ENCODE results near the gene PLXNA4. TPM values are rescaled to one million over a fixed set of nuclear protein-coding genes. Genes with fewer than 3 reads are reported as not detected.

The PLXNA4 gene
- polyA plus RNA-seq, 1 donor from 2014 or later = not detected

DNA sequence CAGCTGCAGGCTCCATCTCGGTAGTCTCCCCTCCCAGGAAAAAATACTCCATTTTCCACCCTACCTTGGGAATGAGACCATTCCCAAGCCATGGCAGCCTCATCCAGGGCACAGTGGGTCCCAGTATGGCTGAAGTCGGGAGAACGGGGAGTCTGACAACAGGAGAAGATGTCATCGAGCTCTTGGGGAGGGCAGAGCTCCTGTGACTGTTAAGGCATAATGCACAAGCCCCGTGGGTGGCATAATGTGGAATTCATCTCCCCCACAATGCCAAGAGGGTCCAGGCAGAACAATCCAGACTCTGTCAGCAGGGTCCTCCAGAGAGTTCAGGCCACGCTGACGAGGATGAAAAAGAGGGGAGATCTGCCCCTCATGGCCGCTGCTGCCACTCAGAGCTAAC, 279.4 kb downstream of the PLXNA4 start:
- H3K27me3 Mint-ChIP-seq = no peaks in the 10 kb centered on the region
- H3K9me3 Mint-ChIP-seq = no peaks in the 10 kb centered on the region
- no peak overlapping the region for H3K27ac Mint-ChIP-seq
- H3K4me3 Mint-ChIP-seq = no peak overlapping the region
- H3K36me3 Mint-ChIP-seq = no peaks in the 10 kb centered on the region
- H3K4me1 Mint-ChIP-seq = no peaks in the 10 kb centered on the region

DNA sequence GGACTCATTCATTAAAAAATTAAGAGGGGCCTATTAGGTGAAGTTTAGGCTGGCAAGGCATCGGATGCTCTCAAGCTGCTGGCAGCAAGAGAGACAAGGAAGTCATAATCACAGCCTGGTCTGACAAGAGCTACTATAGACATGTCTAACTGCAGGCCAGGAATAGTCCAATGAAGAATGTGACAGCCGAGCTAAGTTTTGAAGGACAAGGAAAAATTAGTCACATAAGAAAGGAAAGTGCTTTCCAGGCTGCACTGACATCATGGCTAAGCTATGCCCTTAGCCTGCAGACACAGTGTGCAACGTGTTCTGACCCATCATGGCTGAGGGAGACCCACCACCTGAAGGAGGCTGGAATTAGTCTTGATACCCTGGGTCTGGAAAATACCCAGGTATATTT, 281.1 kb downstream of the PLXNA4 start:
- H3K27me3 Mint-ChIP-seq = peaks cover 5% of the 10 kb centered on the region
- H3K9me3 Mint-ChIP-seq = no peaks in the 10 kb centered on the region
- H3K36me3 Mint-ChIP-seq = no peaks in the 10 kb centered on the region
- no peaks in the 10 kb centered on the region for H3K4me1 Mint-ChIP-seq
- H3K27ac Mint-ChIP-seq = no peak overlapping the region
- no peak overlapping the region for H3K4me3 Mint-ChIP-seq

DNA sequence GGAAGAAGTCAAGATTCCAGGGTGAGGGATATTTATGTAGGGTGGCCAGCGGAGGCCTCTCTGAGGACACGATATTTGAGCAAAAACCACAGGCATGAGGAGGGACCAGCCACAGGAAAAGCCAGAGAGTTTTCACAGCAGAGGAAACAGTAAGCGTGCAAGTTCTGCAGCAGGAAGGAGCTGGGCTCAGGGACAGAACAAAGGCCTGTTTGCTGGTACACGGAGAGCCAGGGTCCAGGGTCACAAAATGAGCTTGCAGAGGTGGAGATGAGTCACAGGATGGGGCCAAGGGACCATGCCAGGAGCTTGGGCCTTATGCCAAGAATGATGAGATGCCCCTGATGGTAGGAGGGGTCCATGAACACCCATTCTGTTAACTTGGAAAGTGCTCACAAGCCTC, 283.5 kb downstream of the PLXNA4 start:
- H3K4me1 Mint-ChIP-seq = no peaks in the 10 kb centered on the region
- H3K36me3 Mint-ChIP-seq = no peaks in the 10 kb centered on the region
- peaks cover 5% of the 10 kb centered on the region for H3K27me3 Mint-ChIP-seq
- no peak overlapping the region for H3K4me3 Mint-ChIP-seq
- H3K9me3 Mint-ChIP-seq = no peaks in the 10 kb centered on the region
- H3K27ac Mint-ChIP-seq = no peak overlapping the region

DNA sequence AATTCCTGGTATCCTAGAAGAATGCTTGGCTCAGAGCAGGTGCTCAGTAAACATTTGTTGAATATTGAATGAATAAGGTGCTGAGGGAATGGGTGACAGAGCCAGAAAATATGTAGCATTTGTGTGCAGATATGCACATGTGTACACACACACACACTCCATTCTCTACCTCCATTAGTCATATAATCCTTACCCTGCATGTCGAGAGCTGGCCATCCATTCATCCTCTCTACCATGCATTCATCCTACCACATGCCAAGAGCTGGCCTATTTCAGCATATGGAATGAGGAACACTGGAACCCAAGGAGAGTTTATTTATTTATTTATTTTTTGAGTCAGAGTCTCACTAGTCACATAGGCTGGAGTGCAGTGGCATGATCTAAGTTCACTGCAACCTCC, 284.8 kb downstream of the PLXNA4 start:
- H3K4me3 Mint-ChIP-seq = no peak overlapping the region
- no peaks in the 10 kb centered on the region for H3K36me3 Mint-ChIP-seq
- H3K4me1 Mint-ChIP-seq = no peaks in the 10 kb centered on the region
- H3K27ac Mint-ChIP-seq = no peak overlapping the region
- peaks cover 5% of the 10 kb centered on the region for H3K27me3 Mint-ChIP-seq
- H3K9me3 Mint-ChIP-seq = no peaks in the 10 kb centered on the region

DNA sequence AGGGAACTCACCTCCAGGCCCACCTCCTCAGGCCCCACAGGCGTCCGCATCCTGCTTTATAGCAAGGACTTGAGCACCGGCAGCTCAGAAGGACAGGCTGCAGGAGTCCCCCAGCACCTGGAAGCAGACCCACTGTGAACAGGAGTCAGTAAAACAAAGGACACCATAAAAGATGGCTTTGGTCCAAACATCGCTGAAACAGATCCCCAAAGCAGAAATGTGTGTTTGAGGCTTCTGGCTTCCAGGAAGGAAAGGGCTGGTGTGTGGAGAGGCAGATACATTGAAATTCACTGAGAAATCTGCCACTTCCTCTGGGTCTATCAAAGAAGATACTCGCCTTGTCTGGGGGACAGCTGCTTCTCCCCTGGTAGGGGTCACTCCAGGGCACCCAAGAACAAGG, 286.2 kb downstream of the PLXNA4 start:
- Mint-ChIP-seq H3K27me3 (peaks cover 5% of the 10 kb centered on the region), H3K9me3 (peaks cover 0 to 2% (median 0%) of the 10 kb centered on the region in 3 donors), H3K4me3 (no peak overlapping the region), H3K27ac (no peak overlapping the region), H3K4me1 (no peaks in the 10 kb centered on the region), H3K36me3 (no peaks in the 10 kb centered on the region)

DNA sequence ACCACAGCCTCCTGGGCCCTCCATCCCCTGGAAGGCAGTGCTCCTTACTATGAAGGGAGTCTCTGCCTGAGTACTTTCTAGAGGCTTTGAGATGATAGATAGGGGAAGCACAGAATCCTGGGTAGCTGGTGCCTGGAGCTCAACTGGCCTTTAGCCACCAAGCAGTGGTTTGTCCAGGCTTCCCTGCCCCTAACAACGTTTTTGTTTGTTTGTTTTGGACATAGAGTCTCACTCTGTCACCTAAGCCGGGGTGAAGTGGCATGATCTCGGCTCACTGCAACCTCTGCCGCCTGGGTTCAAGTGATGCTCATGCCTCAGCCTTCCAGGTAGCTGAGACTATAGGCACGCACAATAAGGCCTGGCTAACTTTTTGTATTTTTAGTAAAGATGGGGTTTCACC, 289.4 kb downstream of the PLXNA4 start:
- H3K9me3 Mint-ChIP-seq = peaks cover 0 to 2% (median 0%) of the 10 kb centered on the region in 3 donors
- H3K27me3 Mint-ChIP-seq = peaks cover 5% of the 10 kb centered on the region
- no peak overlapping the region for H3K27ac Mint-ChIP-seq
- H3K4me1 Mint-ChIP-seq = no peaks in the 10 kb centered on the region
- H3K36me3 Mint-ChIP-seq = no peaks in the 10 kb centered on the region
- no peak overlapping the region for H3K4me3 Mint-ChIP-seq

DNA sequence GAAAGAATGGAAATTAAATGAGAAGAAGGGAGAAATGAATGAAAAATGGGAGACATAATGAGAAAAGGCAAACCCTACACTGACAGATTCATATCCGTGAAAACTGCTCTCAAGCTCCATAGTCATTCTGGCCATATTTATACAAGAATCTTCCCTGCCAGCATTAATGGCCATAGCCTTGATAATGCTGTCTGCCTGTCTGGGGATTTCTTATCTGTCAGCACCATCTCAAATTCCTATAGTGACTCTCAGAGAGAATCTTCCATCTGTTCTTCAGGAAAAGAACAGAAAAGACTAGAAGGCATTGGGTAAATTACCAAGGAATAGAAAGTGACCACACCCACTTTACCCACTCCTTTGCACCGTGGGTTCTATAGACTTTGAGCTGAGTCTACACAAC, 295.9 kb downstream of the PLXNA4 start:
- Mint-ChIP-seq H3K4me3 (no peak overlapping the region), H3K36me3 (no peaks in the 10 kb centered on the region), H3K27me3 (peaks cover 5% of the 10 kb centered on the region), H3K9me3 (no peaks in the 10 kb centered on the region), H3K4me1 (no peaks in the 10 kb centered on the region), H3K27ac (no peak overlapping the region)

DNA sequence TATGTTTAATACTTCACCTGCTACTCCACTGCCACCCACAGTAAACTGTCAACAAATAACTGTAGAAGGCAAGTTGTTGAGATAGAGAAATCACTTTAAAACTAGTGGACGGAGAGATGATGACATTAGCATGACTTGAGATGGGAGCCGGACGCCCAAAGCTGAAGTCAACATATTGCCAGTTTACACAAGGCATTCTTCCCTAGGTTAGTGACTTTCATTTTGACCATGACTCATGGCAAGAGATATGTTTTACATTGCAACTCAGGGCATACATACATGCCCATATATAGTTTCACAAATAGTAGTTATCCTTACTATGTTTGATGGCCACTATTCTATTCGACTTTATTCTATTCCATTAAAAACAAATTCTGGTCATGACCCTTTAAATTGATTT, 296.6 kb downstream of the PLXNA4 start:
- Mint-ChIP-seq H3K27me3 (peaks cover 5% of the 10 kb centered on the region), H3K9me3 (no peaks in the 10 kb centered on the region), H3K4me3 (no peak overlapping the region), H3K27ac (no peak overlapping the region), H3K4me1 (no peaks in the 10 kb centered on the region), H3K36me3 (no peaks in the 10 kb centered on the region)

DNA sequence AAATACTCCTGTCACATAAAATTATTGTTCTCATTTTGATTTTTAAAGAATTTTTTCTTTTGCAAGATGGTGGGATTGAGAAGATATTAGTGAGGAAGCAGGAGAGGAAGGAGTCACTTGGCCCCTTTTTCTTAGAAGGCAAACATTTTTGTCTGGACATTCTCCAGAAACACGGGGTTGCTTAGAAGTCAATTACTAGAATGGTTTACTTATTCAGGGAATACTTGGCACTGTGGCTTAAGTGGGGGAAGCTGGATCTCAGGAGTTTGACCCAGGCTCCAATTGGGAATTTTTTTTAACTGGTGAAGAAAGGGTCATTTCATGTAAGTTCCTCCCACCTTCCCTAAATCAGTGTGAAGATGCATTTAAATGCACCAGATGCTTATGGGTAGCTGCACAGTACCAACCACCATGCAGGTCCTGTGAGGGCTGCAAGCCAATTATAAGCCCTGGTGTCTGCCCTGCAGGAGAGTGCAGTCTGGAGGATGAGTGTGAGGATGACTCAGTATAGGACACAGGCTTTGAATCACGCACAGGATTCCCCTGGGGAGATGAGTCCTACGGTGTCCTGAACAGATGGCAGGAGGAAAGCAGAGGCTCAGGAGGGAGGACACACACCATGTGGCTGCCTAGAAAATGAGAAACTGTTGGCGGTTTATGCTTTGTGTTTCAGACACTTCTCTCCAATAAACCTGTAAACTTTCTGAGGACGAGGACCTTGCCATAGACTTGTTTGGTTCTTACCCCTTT, 299.1 kb downstream of the PLXNA4 start:
- Mint-ChIP-seq H3K4me3 (no peak overlapping the region), H3K9me3 (no peaks in the 10 kb centered on the region), H3K27me3 (peaks cover 5% of the 10 kb centered on the region), H3K4me1 (no peaks in the 10 kb centered on the region), H3K27ac (no peak overlapping the region), H3K36me3 (no peaks in the 10 kb centered on the region)

DNA sequence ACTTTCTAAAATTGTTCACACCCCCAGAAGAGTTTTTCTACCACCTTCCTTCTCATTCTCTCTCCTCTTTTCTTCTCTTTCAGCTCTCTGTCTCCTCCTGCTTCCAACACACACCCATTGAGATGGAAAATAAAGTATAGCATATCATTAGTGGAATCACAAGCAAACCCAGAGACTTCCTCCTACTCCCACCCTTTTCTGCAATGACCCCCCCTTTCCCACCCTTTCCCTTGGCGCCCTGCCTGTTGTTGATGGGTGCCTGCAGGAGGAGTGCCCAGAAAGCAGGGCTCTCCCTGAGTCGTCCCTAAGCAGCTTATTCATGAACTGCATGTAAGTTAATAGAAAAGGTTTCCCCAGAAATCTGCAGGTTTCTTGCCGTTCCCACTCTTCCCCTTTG, 300.0 kb downstream of the PLXNA4 start:
- no peaks in the 10 kb centered on the region for H3K36me3 Mint-ChIP-seq
- H3K4me3 Mint-ChIP-seq = no peak overlapping the region
- H3K27me3 Mint-ChIP-seq = peaks cover 8% of the 10 kb centered on the region
- H3K4me1 Mint-ChIP-seq = no peaks in the 10 kb centered on the region
- no peak overlapping the region for H3K27ac Mint-ChIP-seq
- peaks cover 0 to 4% (median 0%) of the 10 kb centered on the region in 3 donors for H3K9me3 Mint-ChIP-seq

DNA sequence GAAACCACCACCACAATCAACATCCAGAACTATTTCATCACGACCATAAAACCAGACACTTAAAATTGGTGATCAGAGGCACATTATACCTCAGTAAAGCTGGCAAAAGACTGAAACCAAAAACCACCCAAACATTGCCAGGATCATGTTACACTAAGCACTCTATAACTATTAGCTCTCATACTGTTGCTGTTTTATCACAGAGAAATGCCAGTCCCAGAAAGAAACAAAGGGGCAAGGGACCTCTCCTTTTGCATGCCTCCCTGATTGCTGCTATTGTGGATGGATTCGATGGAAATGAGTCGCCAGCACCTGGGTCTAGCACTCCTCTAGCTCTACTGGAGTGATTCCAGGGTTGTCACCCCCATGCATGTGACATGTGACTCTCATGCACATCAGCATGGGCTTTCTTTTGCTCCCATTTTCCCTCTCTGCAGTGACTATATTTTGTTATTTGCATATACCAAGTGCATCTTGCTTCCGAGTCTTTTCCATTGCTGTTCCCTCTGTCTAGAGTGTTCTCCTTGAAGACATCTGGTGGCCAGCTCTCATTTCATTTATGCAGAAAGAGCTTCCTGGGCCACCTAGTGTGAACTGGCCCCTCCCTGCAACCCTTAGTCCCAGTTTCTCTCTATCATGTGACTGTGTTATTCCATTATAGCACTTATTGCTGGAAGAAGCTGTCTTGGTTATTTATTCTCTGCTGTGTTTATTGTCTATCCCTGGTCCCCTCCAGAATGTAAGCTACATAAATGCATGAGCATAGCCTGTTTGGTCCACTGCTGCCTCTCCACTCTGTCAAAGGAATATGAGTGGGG, 300.6 kb downstream of the PLXNA4 start:
- Mint-ChIP-seq H3K27me3 (peaks cover 10% of the 10 kb centered on the region), H3K27ac (no peak overlapping the region), H3K4me3 (no peak overlapping the region), H3K4me1 (no peaks in the 10 kb centered on the region), H3K36me3 (no peaks in the 10 kb centered on the region), H3K9me3 (peaks cover 0 to 4% (median 0%) of the 10 kb centered on the region in 3 donors)

DNA sequence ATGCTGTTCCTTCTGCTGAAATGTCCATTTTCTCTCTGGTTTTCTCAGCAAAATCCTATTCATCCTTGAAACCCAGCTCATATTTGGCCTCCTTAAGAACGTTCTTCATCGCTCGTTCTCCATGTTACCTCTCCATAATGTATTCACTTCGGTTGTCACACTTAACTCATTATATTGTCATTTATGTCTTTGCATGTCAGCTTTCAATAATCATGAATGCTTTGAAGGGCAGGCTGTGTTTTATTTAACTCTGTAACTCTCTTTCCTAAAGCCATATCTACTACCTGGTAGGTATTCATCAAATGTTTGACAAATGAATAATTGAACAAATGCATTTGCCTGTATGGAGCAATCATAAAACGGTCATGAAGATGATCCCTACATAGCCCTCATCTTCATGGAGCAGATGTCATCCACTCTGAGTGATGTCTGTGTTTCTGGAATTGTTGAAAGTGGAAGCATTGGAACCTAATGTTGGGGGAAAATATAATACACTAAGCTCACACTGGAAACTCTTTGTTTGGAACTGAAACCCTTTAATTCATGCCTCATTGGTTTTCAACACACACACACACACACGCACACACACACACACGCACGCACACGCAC, 303.4 kb downstream of the PLXNA4 start:
- Mint-ChIP-seq H3K9me3 (peaks cover 0 to 4% (median 0%) of the 10 kb centered on the region in 3 donors), H3K4me1 (no peaks in the 10 kb centered on the region), H3K36me3 (peaks cover 2% of the 10 kb centered on the region), H3K27ac (no peak overlapping the region), H3K4me3 (no peak overlapping the region), H3K27me3 (peaks cover 7% of the 10 kb centered on the region)

DNA sequence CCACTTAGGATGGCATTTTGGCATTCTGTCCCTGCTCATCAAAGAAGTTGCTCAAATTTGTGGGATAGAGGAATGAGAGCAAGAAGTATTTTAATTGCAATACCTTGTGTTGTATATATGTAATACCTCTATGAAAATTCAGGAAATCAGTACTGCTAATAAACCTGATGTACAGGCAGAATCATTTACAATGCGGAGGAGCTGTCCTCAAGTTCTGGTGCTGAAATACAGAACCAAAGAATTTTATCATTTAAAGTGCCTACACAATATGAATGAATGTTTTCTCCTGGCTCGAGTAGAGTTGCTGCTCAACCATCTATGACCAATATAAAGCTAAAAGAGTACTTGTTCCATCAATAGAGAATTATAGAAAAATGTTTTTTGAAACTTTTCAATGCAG, 305.8 kb downstream of the PLXNA4 start:
- Mint-ChIP-seq H3K4me3 (no peak overlapping the region), H3K4me1 (no peaks in the 10 kb centered on the region), H3K27me3 (peaks cover 5% of the 10 kb centered on the region)

DNA sequence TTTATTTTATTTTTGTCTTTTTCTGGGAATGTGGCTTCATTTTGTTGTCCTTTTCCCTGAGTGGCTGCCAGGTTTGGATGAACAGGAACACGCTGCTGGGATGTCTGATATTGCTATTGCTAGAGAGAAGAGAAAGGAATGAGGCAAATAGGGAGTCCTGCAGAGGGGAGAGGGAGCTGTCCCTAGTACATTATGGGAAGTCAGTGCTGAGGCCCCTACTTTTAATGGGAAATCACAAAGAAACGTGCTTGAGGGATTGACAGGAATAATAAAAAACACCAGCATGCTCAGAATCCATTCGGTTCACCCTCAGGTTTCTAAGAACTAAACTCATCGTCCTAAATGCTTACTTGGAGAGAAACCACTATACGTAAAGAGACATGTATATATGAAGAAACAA, 306.6 kb downstream of the PLXNA4 start:
- Mint-ChIP-seq H3K27me3 (peaks cover 5% of the 10 kb centered on the region), H3K27ac (no peak overlapping the region), H3K4me3 (no peak overlapping the region), H3K36me3 (peaks cover 2% of the 10 kb centered on the region), H3K9me3 (peaks cover 0 to 4% (median 0%) of the 10 kb centered on the region in 3 donors), H3K4me1 (no peaks in the 10 kb centered on the region)

More for the DNA sequence above, 305.8 kb downstream of the PLXNA4 start:
- Mint-ChIP-seq H3K9me3 (peaks cover 0 to 4% (median 0%) of the 10 kb centered on the region in 3 donors), H3K36me3 (peaks cover 2% of the 10 kb centered on the region), H3K27ac (no peak overlapping the region)

DNA sequence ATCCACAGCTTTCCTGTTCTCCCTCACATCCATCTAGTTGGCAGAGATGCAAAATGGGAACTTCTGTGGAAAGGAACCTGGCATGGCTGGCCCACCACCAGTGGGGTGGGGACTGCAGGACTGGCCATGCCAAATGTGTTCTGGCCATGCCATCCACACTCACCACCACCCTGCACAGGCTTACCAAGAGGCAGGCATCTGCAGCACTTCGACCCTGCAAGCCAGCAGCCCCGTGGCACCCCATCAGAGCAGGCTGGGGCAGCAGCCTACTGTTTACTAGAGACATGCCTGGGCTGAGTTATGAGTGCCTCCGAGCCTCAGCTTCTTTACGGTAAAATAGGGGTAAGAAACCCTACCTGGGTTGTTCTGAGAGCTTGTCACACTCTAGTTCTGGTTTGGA, 313.1 kb downstream of the PLXNA4 start:
- H3K4me1 Mint-ChIP-seq = no peaks in the 10 kb centered on the region
- H3K9me3 Mint-ChIP-seq = peaks cover 0 to 1% (median 0%) of the 10 kb centered on the region in 3 donors
- H3K36me3 Mint-ChIP-seq = no peaks in the 10 kb centered on the region
- peaks cover 1% of the 10 kb centered on the region for H3K27me3 Mint-ChIP-seq
- H3K27ac Mint-ChIP-seq = no peak overlapping the region
- H3K4me3 Mint-ChIP-seq = no peak overlapping the region

All from IgD-negative memory B cell (primary cell).